Smooth muscle cell (in vitro differentiated cells): ENCODE measurements around the gene UBAP1L. TPM values are rescaled to one million over a fixed set of nuclear protein-coding genes. Genes with fewer than 3 reads are reported as not detected.

Experiments
- DNase-seq: peaks from one replicate; lab custom pipeline; 2025; ENCODE audit not compliant: unreplicated experiment; lab: John Stamatoyannopoulos, UW
- H2AFZ ChIP-seq: fragments of 200-600 bp; sonication (generic); 2 replicates; pipeline ENCODE4 v1.6.0; 2016; ENCODE audit warnings: antibody characterized with exemption, low read depth, mild to moderate bottlenecking
- H3F3A ChIP-seq: fragments of 200-600 bp; sonication (generic); 2 replicates; pipeline ENCODE4 v1.6.0; 2017; ENCODE audit warnings: antibody characterized with exemption, low read depth
- H3K27ac ChIP-seq: fragments of 200-600 bp; sonication (generic); 2 replicates; pipeline ENCODE4 v1.5.1; 2016; ENCODE audit warnings: low read depth, mild to moderate bottlenecking
- H3K27me3 ChIP-seq: fragments of 200-600 bp; sonication (generic); 2 replicates; pipeline ENCODE4 v1.6.1; 2016; ENCODE audit warnings: low read depth, mild to moderate bottlenecking
- H3K36me3 ChIP-seq: fragments of 200-600 bp; sonication (generic); 2 replicates; pipeline ENCODE4 v1.5.1; 2016; ENCODE audit warnings: low read depth
- H3K4me1 ChIP-seq: fragments of 200-600 bp; sonication (generic); 2 replicates; pipeline ENCODE4 v1.5.1; 2016; ENCODE audit warnings: low read depth
- H3K4me2 ChIP-seq: fragments of 200-600 bp; sonication (generic); 2 replicates; pipeline ENCODE4 v1.6.0; 2016; ENCODE audit warnings: mild to moderate bottlenecking
- H3K4me3 ChIP-seq: fragments of 200-600 bp; sonication (generic); 2 replicates; pipeline ENCODE4 v1.5.1; 2016; ENCODE audit warnings: mild to moderate bottlenecking
- H3K79me2 ChIP-seq: fragments of 200-600 bp; sonication (generic); 2 replicates; pipeline ENCODE4 v1.6.0; 2016; ENCODE audit warnings: low read depth, mild to moderate bottlenecking
- H3K9ac ChIP-seq: fragments of 200-600 bp; sonication (generic); 2 replicates; pipeline ENCODE4 v1.6.0; 2016; ENCODE audit warnings: low read depth
- H3K9me3 ChIP-seq: fragments of 200-600 bp; sonication (generic); replicated peaks from 2 replicates; pipeline ENCODE4 v1.5.1; 2016; ENCODE audit warnings: low read depth
- H4K20me1 ChIP-seq: fragments of 200-600 bp; sonication (generic); 2 replicates; pipeline ENCODE4 v1.6.0; 2016; ENCODE audit warnings: low read depth
- WGBS: methylation state at CpG from one replicate; pipeline ENCODE4 v1.1.7; 2016; ENCODE audit warnings: low lambda C conversion rate; 5-methylcytosine and 5-hydroxymethylcytosine counted together
- polyA plus RNA-seq: library from polyadenylated mRNA; unstranded; fragments of >200 nt; fragmentation: Nextera tagmentation; extraction: Ambion mirVana; gene quantifications from 2 replicates; pipeline ENCODE4 v1.2.1, GENCODE V29; 2016
- total RNA-seq: library from RNA; depleted of rRNA; stranded (reverse); fragments of >200 nt; gene quantifications from 2 replicates; pipeline ENCODE4 v1.2.3, GENCODE V29; 2014
- TF ChIP-seq, protein P1 (sequence below): fragments of 200-600 bp; sonication (generic); IDR thresholded peaks from 2 replicates; pipeline ENCODE4 v1.5.1; 2017; ENCODE audit warnings: borderline replicate concordance, mild to moderate bottlenecking, antibody characterized with exemption; ENCODE audit not compliant: insufficient read depth, poor library complexity, severe bottlenecking

The UBAP1L gene
- total and polyA plus RNA-seq, 2 experiments from 2014 or later, result 1.0 to 1.2 TPM

DNA sequence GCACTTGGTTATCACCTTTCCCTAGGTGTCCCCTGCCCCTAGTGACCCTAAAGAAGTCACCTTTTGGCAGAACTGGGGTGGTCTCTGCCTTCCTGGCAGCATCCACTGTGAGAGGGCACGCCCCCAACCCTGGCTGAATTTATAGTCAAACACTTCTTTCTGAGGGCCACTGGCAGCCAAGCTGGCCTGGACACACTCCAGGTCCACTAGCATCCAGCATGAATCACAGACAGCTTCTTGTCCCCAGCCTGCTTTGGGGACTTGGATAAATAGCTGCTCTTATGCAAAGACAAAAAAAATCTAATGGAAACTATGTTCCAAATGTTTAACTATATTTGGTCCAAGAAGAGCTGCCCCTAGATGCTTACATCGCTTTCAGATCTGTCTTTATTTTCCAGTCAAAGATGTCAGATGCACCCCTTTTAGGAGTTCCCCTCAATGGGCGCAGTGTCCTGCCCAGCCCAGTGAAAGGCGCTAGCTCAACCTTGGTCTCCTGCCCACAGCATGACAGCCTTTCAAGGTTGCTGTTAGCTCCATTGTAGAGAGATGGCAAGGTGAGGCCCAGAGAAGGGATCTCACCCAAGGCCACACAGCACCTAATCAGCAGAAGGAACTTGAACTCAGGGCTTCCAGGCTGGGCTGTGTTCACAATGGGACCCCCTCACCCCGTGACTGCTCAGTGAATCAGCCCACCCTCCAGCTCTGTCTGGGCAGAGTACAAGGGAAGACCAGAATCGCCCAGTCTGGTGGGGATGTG is 54.2 kb downstream of the UBAP1L start:
- peaks cover 8% of the 10 kb centered on the region for H4K20me1 ChIP-seq
- no peak overlapping the region for H3K9ac ChIP-seq
- H2AFZ ChIP-seq, result no peak overlapping the region
- peaks cover 7% of the 10 kb centered on the region for H3K4me1 ChIP-seq
- 99% methylated on average over 6 of the region's 6 CpGs for WGBS
- peaks cover 4% of the 10 kb centered on the region for H3K79me2 ChIP-seq
- H3K4me3 ChIP-seq, result no peak overlapping the region
- H3K27me3 ChIP-seq, result no peaks in the 10 kb centered on the region
- TF ChIP-seq, protein P1, sequence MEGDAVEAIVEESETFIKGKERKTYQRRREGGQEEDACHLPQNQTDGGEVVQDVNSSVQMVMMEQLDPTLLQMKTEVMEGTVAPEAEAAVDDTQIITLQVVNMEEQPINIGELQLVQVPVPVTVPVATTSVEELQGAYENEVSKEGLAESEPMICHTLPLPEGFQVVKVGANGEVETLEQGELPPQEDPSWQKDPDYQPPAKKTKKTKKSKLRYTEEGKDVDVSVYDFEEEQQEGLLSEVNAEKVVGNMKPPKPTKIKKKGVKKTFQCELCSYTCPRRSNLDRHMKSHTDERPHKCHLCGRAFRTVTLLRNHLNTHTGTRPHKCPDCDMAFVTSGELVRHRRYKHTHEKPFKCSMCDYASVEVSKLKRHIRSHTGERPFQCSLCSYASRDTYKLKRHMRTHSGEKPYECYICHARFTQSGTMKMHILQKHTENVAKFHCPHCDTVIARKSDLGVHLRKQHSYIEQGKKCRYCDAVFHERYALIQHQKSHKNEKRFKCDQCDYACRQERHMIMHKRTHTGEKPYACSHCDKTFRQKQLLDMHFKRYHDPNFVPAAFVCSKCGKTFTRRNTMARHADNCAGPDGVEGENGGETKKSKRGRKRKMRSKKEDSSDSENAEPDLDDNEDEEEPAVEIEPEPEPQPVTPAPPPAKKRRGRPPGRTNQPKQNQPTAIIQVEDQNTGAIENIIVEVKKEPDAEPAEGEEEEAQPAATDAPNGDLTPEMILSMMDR, result no peak
- no peaks in the 10 kb centered on the region for H3K36me3 ChIP-seq
- no peak for DNase-seq
- H3K27ac ChIP-seq, result no peak overlapping the region
- H3K4me2 ChIP-seq, result no peak overlapping the region
- H3K9me3 ChIP-seq, result no peaks in the 10 kb centered on the region
- H3F3A ChIP-seq, result no peaks in the 10 kb centered on the region

DNA sequence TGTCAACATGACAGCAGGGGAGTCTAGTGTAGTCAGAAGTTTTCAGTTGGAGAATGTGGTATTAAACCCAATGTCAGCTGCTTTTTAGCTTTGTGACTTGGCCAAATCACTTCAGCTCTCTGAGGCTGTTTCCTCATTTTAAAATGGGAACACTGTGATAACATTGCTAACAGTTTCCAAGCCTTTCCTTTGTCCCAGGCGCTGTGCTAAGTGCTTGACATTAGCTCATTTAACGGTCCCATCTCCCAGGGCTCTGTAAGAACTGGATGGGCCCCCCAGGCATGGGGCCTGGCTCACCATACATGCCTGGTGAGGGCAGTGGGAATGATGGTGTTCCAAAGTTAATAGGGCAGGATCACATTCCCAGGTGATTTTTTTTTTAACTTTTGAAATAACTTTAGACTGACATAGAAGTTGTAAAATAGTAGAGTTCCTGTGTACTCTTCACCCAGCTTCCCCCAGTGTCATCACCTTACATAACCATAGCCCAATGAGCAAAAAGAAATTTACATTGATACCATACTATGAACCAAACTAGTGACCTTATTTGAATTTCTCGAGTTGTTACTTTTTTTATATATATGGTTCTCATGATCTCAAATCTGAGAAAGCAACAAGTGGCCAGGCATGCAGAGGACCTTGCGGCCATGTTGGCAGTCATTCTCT is 54.9 kb downstream of the UBAP1L start:
- H3K36me3 ChIP-seq, result no peaks in the 10 kb centered on the region
- TF ChIP-seq, protein P1, result no peak
- H3K4me1 ChIP-seq, result no peaks in the 10 kb centered on the region
- no peak overlapping the region for H3K4me2 ChIP-seq
- no peak for DNase-seq
- 92% methylated on average over 4 of the region's 4 CpGs for WGBS
- H4K20me1 ChIP-seq, result peaks cover 4% of the 10 kb centered on the region
- H3K79me2 ChIP-seq, result peaks cover 4% of the 10 kb centered on the region
- H3K9ac ChIP-seq, result no peak overlapping the region
- no peaks in the 10 kb centered on the region for H3F3A ChIP-seq
- no peak overlapping the region for H2AFZ ChIP-seq
- H3K27ac ChIP-seq, result no peak overlapping the region
- no peaks in the 10 kb centered on the region for H3K9me3 ChIP-seq
- no peaks in the 10 kb centered on the region for H3K27me3 ChIP-seq
- H3K4me3 ChIP-seq, result no peak overlapping the region

DNA sequence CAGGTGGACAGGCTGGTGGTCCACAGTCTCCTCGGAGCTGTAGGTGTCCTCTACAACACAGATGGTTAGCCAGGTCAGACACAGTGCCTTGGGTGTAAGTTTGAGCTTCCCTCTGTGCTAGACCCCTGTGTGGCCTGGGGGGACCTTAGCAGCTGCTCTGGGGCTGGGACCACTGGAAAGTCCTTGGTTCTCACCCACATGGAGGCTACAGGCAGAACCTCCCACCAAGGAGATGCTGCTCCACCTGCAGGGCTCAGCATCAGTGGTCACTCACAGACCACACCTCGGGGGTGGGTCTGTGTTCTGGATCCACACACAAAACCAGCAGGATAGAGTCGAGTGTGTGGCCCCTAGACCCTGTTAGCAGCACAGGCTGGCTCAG is 55.6 kb downstream of the UBAP1L start:
- no peaks in the 10 kb centered on the region for H3K27me3 ChIP-seq
- no peaks in the 10 kb centered on the region for H3K36me3 ChIP-seq
- TF ChIP-seq, protein P1, result no peak
- peaks cover 4% of the 10 kb centered on the region for H4K20me1 ChIP-seq
- H3K79me2 ChIP-seq, result peaks cover 4% of the 10 kb centered on the region
- H3F3A ChIP-seq, result no peaks in the 10 kb centered on the region
- H3K4me2 ChIP-seq, result no peak overlapping the region
- no peak overlapping the region for H3K27ac ChIP-seq
- H2AFZ ChIP-seq, result no peak overlapping the region
- no peak for DNase-seq
- 88% methylated on average over 3 of the region's 3 CpGs for WGBS
- H3K9me3 ChIP-seq, result no peaks in the 10 kb centered on the region
- no peaks in the 10 kb centered on the region for H3K4me1 ChIP-seq
- no peak overlapping the region for H3K9ac ChIP-seq
- H3K4me3 ChIP-seq, result no peak overlapping the region
